Natural killer cell (primary cell): ENCODE data around the gene OR56A1. TPM values are rescaled to one million over a fixed set of nuclear protein-coding genes. Genes with fewer than 3 reads are reported as not detected.

Experiments used
- ATAC-seq, 3 donors: fragments of 150-1000 bp in 2 of 3; fragments of 200-7000 bp in 1 of 3; cut with Tn5 transposase; 1 replicate in 1 of 3; 2 replicates in 2 of 3; pipeline ENCODE4 v1.10.0; 2021; ENCODE audit warnings: mild to moderate bottlenecking in 2 of 3, moderate library complexity in 2 of 3
- DNase-seq, 2 donors: peaks; one replicate each; pipeline versions ENCODE4 v3.0.0 to v3.0.0-alpha.2; 2013 to 2021; ENCODE audit warnings: mixed read lengths in 1 of 2
- H3K27ac ChIP-seq: one replicate; pipeline ENCODE4 v1.5.1; 2013; ENCODE audit warnings: mild to moderate bottlenecking, low read length
- H3K27me3 ChIP-seq: one replicate; pipeline ENCODE4 v1.6.1; 2013; ENCODE audit warnings: low read length; ENCODE audit not compliant: control insufficient read depth, insufficient read depth
- H3K36me3 ChIP-seq: one replicate; pipeline ENCODE4 v1.6.1; 2013; ENCODE audit warnings: low read length; ENCODE audit not compliant: control insufficient read depth, insufficient read depth
- H3K4me1 ChIP-seq: one replicate; pipeline ENCODE4 v1.6.1; 2013; ENCODE audit warnings: low read length; ENCODE audit not compliant: control insufficient read depth, insufficient read depth
- H3K4me3 ChIP-seq: one replicate; pipeline ENCODE4 v1.5.1; 2013; ENCODE audit warnings: low read length
- H3K9me3 ChIP-seq: one replicate; pipeline ENCODE4 v1.6.1; 2013; ENCODE audit warnings: low read length; ENCODE audit not compliant: control insufficient read depth, insufficient read depth
- H3K27ac Mint-ChIP-seq, 2 donors: one replicate each; pipeline ENCODE4 v1.8.0; 2022; ENCODE audit warnings: mild to moderate bottlenecking in 2 of 2, mixed read lengths in 2 of 2, moderate library complexity in 1 of 2
- H3K27me3 Mint-ChIP-seq, 2 donors: one replicate each; pipeline ENCODE4 v1.8.0; 2022; ENCODE audit warnings: low read depth in 2 of 2, mixed read lengths in 2 of 2
- H3K36me3 Mint-ChIP-seq: one replicate; pipeline ENCODE4 v1.8.0; 2022; ENCODE audit warnings: mixed read lengths
- H3K4me1 Mint-ChIP-seq, 2 donors: one replicate each; pipeline ENCODE4 v1.8.0; 2022; ENCODE audit warnings: mixed read lengths in 2 of 2
- H3K4me3 Mint-ChIP-seq: one replicate; pipeline ENCODE4 v1.8.0; 2022; ENCODE audit warnings: mild to moderate bottlenecking, moderate library complexity, mixed read lengths
- H3K9me3 Mint-ChIP-seq, 2 donors: one replicate each; pipeline ENCODE4 v1.8.0; 2022; ENCODE audit warnings: mixed read lengths in 2 of 2
- WGBS: methylation state at CpG from one replicate; pipeline ENCODE4 v1.1.7; 2013; ENCODE audit warnings: missing lambda C conversion rate; ENCODE audit not compliant: insufficient coverage; 5-methylcytosine and 5-hydroxymethylcytosine counted together
- intact Hi-C: fragments of 100-400 bp; cut with micrococcal nuclease; formaldehyde crosslinking; loops from one replicate; pipeline ENCODE4 v1.14.2; 2022
- total RNA-seq, 4 donors: library from RNA; stranded (reverse); fragments of 120-200 nt in 1 of 4; gene quantifications; one replicate each; pipeline versions ENCODE4 v1.2.3 to v1.2.4, GENCODE V29; 2013 to 2022
- TF ChIP-seq, protein P1 (sequence below): fragments of 200-600 bp; IDR thresholded peaks from one replicate; pipeline ENCODE4 v1.8.0; 2022; ENCODE audit warnings: antibody characterized with exemption

The OR56A1 gene
- total RNA-seq, 3 donors from 2014 or later (not counting 1 experiment from before 2014, with no cell fraction given) = 0.05 to 0.16 TPM; not detected in 1

DNA sequence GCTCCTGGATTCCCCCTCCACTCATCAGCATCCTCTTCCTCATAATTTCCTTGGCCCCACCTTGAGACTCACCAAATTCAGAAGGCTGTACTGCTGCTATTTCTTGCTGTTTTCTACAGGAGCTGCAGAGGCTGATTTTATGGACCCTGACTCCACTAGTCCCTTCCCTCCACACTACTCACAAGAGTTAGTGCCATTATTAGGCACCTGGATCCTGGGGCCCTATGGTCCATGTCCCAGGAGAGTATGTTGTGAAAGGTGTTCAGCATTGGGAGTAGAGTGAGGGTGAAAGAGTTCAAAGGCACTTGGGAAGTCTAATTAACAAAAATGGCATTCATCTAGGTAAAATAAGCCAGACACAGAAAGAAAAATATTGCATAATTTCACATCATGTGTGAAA lies 23.7 kb downstream of the OR56A1 start, which contains the start of gene OR56A4:
Gene OR56A4, minus strand, starts transcription at position 101 of the 400 bp plus-strand sequence. CDS start 3,954 bp downstream, outside the sequence.
- Histone ChIP-seq H3K4me3 (no peak within 1 kb of the TSS), H3K27ac (no peak within 1 kb of the TSS), H3K36me3 (no peaks in the 10 kb centered on the region), H3K9me3 (no peaks in the 10 kb centered on the region), H3K4me1 (no peaks in the 10 kb centered on the region), H3K27me3 (peaks cover 2% of the 10 kb centered on the region)
- ATAC-seq = no peak
- Mint-ChIP-seq H3K4me3 (no peak within 1 kb of the TSS), H3K27ac (no peak within 1 kb of the TSS), H3K27me3 (peaks cover 21 to 47% of the 10 kb centered on the region in 2 donors), H3K4me1 (no peaks in the 10 kb centered on the region), H3K36me3 (no peaks in the 10 kb centered on the region), H3K9me3 (no peaks in the 10 kb centered on the region)
- DNase-seq = no peak
- TF ChIP-seq, protein P1, sequence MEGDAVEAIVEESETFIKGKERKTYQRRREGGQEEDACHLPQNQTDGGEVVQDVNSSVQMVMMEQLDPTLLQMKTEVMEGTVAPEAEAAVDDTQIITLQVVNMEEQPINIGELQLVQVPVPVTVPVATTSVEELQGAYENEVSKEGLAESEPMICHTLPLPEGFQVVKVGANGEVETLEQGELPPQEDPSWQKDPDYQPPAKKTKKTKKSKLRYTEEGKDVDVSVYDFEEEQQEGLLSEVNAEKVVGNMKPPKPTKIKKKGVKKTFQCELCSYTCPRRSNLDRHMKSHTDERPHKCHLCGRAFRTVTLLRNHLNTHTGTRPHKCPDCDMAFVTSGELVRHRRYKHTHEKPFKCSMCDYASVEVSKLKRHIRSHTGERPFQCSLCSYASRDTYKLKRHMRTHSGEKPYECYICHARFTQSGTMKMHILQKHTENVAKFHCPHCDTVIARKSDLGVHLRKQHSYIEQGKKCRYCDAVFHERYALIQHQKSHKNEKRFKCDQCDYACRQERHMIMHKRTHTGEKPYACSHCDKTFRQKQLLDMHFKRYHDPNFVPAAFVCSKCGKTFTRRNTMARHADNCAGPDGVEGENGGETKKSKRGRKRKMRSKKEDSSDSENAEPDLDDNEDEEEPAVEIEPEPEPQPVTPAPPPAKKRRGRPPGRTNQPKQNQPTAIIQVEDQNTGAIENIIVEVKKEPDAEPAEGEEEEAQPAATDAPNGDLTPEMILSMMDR = no peak
- intact Hi-C loops = no loop called here

DNA sequence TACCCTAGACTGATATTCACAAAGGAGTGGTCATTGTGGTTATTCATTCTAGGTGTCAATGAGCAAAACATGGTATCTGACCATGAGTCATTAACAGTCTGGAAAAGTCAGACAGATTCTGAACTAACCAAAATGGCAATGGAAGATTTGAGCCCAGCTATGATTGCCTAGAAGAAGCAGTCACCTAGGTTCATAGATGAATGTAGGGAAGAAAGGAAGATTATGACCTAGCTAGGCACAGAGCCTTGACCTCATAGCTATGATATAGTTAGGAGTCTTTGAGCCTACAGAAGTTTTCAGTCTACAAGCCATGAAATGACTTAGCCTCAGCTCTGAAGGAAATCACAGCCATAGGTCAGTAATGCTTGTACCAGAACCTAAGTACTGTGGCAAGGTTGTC lies 24.2 kb downstream of the OR56A1 start:
- Mint-ChIP-seq H3K27me3 (peaks cover 21 to 52% of the 10 kb centered on the region in 2 donors), H3K4me3 (no peak overlapping the region), H3K4me1 (no peaks in the 10 kb centered on the region), H3K36me3 (no peaks in the 10 kb centered on the region), H3K27ac (no peak overlapping the region), H3K9me3 (no peaks in the 10 kb centered on the region)
- H3K27ac ChIP-seq = no peak overlapping the region
- no peak overlapping the region for H3K4me3 ChIP-seq
- no peaks in the 10 kb centered on the region for H3K4me1 ChIP-seq
- DNase-seq (no peak), ATAC-seq (no peak)
- intact Hi-C loops = no loop called here
- H3K9me3 ChIP-seq = no peaks in the 10 kb centered on the region
- no peaks in the 10 kb centered on the region for H3K36me3 ChIP-seq
- TF ChIP-seq, protein P1 = no peak
- H3K27me3 ChIP-seq = peaks cover 2% of the 10 kb centered on the region

DNA sequence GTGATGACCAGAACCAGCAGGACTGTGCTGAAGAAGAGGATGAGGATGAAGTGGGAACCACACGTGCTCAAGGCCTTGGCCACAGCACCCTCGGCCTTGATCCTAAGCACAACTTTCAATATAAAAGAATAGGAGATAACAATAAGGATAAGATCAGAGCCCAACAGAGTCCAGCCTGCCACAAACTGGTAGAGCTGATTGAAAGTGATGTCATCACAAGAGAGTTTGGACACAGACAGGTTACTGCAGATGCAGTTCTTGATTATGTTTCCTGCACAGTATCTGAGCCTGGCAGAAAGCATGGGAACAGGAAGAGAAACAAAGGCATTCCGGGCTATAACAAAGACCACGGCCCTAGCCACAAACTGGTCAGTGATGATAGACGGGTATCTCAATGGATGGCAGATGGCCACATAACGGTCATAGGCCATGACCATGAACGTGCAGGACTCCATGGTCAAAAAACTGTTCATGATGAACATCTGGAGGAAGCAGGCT lies 28.3 kb downstream of the OR56A1 start:
- intact Hi-C loops = no loop called here
- TF ChIP-seq, protein P1 = no peak

DNA sequence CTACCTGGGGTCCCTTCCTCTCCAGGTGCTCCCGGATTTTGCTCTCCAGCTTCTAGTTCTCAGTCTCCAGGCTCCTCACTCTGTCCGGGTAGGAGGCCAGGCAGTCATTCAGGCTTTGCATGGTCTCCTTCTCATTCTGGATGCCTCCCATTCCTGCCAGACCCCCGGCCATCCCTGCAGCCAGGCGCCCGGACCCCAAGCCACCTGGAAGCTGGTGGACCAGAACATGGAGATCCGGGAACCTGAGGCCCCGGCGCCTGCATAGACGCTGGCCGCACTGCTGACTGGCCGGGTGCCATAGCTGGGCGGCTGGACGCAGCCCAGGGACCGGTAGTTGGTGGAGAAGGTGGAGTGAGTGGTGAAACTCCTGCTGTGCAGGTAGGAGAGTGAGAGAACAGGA lies 35.8 kb downstream of the OR56A1 start:
- DNase-seq = no peak
- H3K9me3 ChIP-seq = no peaks in the 10 kb centered on the region

More for the DNA sequence above, 28.3 kb downstream of the OR56A1 start:
- Mint-ChIP-seq H3K27ac (no peak overlapping the region), H3K36me3 (no peaks in the 10 kb centered on the region), H3K4me1 (no peaks in the 10 kb centered on the region), H3K9me3 (no peaks in the 10 kb centered on the region), H3K4me3 (no peak overlapping the region), H3K27me3 (peaks cover 23 to 49% of the 10 kb centered on the region in 2 donors)
- Histone ChIP-seq H3K27me3 (no peaks in the 10 kb centered on the region), H3K4me1 (no peaks in the 10 kb centered on the region), H3K4me3 (no peak overlapping the region), H3K36me3 (no peaks in the 10 kb centered on the region), H3K9me3 (no peaks in the 10 kb centered on the region), H3K27ac (no peak overlapping the region)
- ATAC-seq (no peak), DNase-seq (no peak)
- 56% methylated on average over 5 of the region's 7 CpGs for WGBS

More for the DNA sequence above, 35.8 kb downstream of the OR56A1 start:
- Mint-ChIP-seq H3K27ac (no peak overlapping the region), H3K4me3 (no peak overlapping the region), H3K36me3 (no peaks in the 10 kb centered on the region), H3K27me3 (peaks cover 7 to 14% of the 10 kb centered on the region in 2 donors), H3K9me3 (no peaks in the 10 kb centered on the region), H3K4me1 (no peaks in the 10 kb centered on the region)
- intact Hi-C loops = no loop called here
- no peaks in the 10 kb centered on the region for H3K36me3 ChIP-seq
- TF ChIP-seq, protein P1 = no peak
- ATAC-seq = no peak
- no peaks in the 10 kb centered on the region for H3K27me3 ChIP-seq
- no peak overlapping the region for H3K27ac ChIP-seq
- H3K4me1 ChIP-seq = no peaks in the 10 kb centered on the region
- H3K4me3 ChIP-seq = no peak overlapping the region
- WGBS = 88% methylated on average over 14 of the region's 14 CpGs
